Panc1 (cell line): ENCODE data around the gene GPD2.

ENCODE experiments used
- CTCF ChIP-seq: fragments of 450-650 bp; IDR thresholded peaks from 2 replicates; pipeline ENCODE4 v1.5.1; 2017; ENCODE audit warnings: mild to moderate bottlenecking
- POLR2AphosphoS5 ChIP-seq: IDR thresholded peaks from 2 replicates; pipeline ENCODE4 v1.6.1; 2012; ENCODE audit warnings: mild to moderate bottlenecking, low read depth, low read length, moderate library complexity
- REST ChIP-seq, 2 experiments: IDR thresholded peaks; 2 replicates each; pipeline ENCODE4 v1.6.1; 2011 to 2012; ENCODE audit warnings: low read depth in 2 of 2, control low read depth in 1 of 2, low read length in 1 of 2, mild to moderate bottlenecking in 1 of 2, moderate library complexity in 1 of 2; ENCODE audit not compliant: insufficient read depth in 1 of 2
- SIN3A ChIP-seq: IDR thresholded peaks from 2 replicates; pipeline ENCODE4 v1.6.1; 2012; ENCODE audit warnings: low read depth, mild to moderate bottlenecking, low read length, moderate library complexity, borderline replicate concordance; ENCODE audit not compliant: insufficient read depth
- TCF7L2 ChIP-seq: IDR thresholded peaks from 2 replicates; pipeline ENCODE4 v1.6.1; 2011; ENCODE audit warnings: mild to moderate bottlenecking, low read depth, low read length, inconsistent platforms

- TF ChIP-seq CTCF (no peak), POLR2AphosphoS5 (no peak), TCF7L2 (no peak), SIN3A (no peak), REST (IDR thresholded peaks at IDR 0.05; ENCODE audit: insufficient read depth in 1 of 2, low read depth in 2 of 2, low read length in 1 of 2) (no peak)
Measured at GRCh38 chr2:156483741-156484173, 47.6 kb downstream of the GPD2 start.
